ENCODE measurements around the gene MACROH2A1. TPM values are rescaled to one million over a fixed set of nuclear protein-coding genes. Genes with fewer than 3 reads are reported as not detected.

MACROH2A1 gene
- 100 to 1,000 TPM; 135 to 167 TPM for total RNA-seq
- polyA plus RNA-seq (ENCODE audit: insufficient read length in 2 of 2): 100 to 1,000 TPM; 190 to 191 TPM
- long read RNA-seq, donor 1, transcript H2AFY-202 (9 exons, 1,859 nt): major isoform, 13 of 66 reads
- long read RNA-seq, donor 1, transcript H2AFY-217 (9 exons, 2,789 nt): minor isoform, 8 of 66 reads
- long read RNA-seq, donor 1, transcript H2AFY-216 (3 exons, 2,521 nt): minor isoform, 5 of 66 reads
- long read RNA-seq, donor 1, partial matches to known transcripts: 21 of 66 reads
- long read RNA-seq, donor 1, other reads (novel, unspliced or antisense): 15 of 66 reads
- long read RNA-seq, donor 2, full-length matches to known transcripts: 19 of 36 reads
- long read RNA-seq, donor 2, partial matches to known transcripts: 6 of 36 reads
- long read RNA-seq, donor 2, other reads (novel, unspliced or antisense): 11 of 36 reads
- long read RNA-seq, donor 3, full-length matches to known transcripts: 17 of 67 reads
- long read RNA-seq, donor 3, partial matches to known transcripts: 28 of 67 reads
- long read RNA-seq, donor 3, other reads (novel, unspliced or antisense): 22 of 67 reads
- long read RNA-seq, donor 4, full-length matches to known transcripts: 40 of 86 reads
- long read RNA-seq, donor 4, partial matches to known transcripts: 22 of 86 reads
- long read RNA-seq, donor 4, other reads (novel, unspliced or antisense): 24 of 86 reads

- under 1% methylated on average over 107 of the region's 109 CpGs for WGBS (ENCODE audit: insufficient coverage)
- H3K27ac ChIP-seq (ENCODE audit: low read depth, low read length): peak within 1 kb of the TSS; percentile 92
- DNase-seq (ENCODE audit: low read depth in 4 of 6, low spot score in 6 of 6): peak; percentile 62 to 95 (median 82)
- H3K9me3 ChIP-seq (ENCODE audit: control insufficient read depth, insufficient read depth, low read length): no peaks in the 10 kb centered on the region
- no peaks in the 10 kb centered on the region for H3K36me3 ChIP-seq (ENCODE audit: control insufficient read depth, insufficient read depth, low read length)
- H3K27me3 ChIP-seq (ENCODE audit: control insufficient read depth, insufficient read depth, low read length): no peaks in the 10 kb centered on the region
- peaks cover 20% of the 10 kb centered on the region for H3K4me1 ChIP-seq (ENCODE audit: control insufficient read depth, insufficient read depth, low read length)
- peak within 1 kb of the TSS; percentile 75 for H3K4me3 ChIP-seq (ENCODE audit: low read depth, low read length)
Observed at GRCh38 chr5:135398855-135399793, at the start of gene MACROH2A1. Gene MACROH2A1, minus strand, starts transcription at chr5:135399231. Its CDS starts 10,138 bp downstream, at chr5:135389093.

GRCh38 chr5:135448071-135448739, 49.2 kb upstream of the MACROH2A1 start:
- H3K9me3 ChIP-seq (ENCODE audit: control insufficient read depth, insufficient read depth, low read length): no peaks in the 10 kb centered on the region
- WGBS (ENCODE audit: insufficient coverage): 90% methylated on average over 7 of the region's 9 CpGs
- H3K4me1 ChIP-seq (ENCODE audit: control insufficient read depth, insufficient read depth, low read length): peaks cover 30% of the 10 kb centered on the region
- no peaks in the 10 kb centered on the region for H3K27me3 ChIP-seq (ENCODE audit: control insufficient read depth, insufficient read depth, low read length)
- DNase-seq (ENCODE audit: low read depth in 4 of 6, low spot score in 6 of 6): no peak
- no peak overlapping the region for H3K27ac ChIP-seq (ENCODE audit: low read depth, low read length)
- H3K36me3 ChIP-seq (ENCODE audit: control insufficient read depth, insufficient read depth, low read length): no peaks in the 10 kb centered on the region
- no peak overlapping the region for H3K4me3 ChIP-seq (ENCODE audit: low read depth, low read length)

GRCh38 chr5:135447298-135447929, 48.4 kb upstream of the MACROH2A1 start, which contains the start of gene DCANP1:
Gene DCANP1, minus strand, starts transcription at chr5:135447348. Its CDS starts 240 bp downstream, at chr5:135447108.
- Histone ChIP-seq H3K27ac (ENCODE audit: low read depth, low read length) (no peak within 1 kb of the TSS), H3K4me1 (ENCODE audit: control insufficient read depth, insufficient read depth, low read length) (peaks cover 38% of the 10 kb centered on the region), H3K36me3 (ENCODE audit: control insufficient read depth, insufficient read depth, low read length) (no peaks in the 10 kb centered on the region), H3K4me3 (ENCODE audit: low read depth, low read length) (no peak within 1 kb of the TSS), H3K9me3 (ENCODE audit: control insufficient read depth, insufficient read depth, low read length) (no peaks in the 10 kb centered on the region), H3K27me3 (ENCODE audit: control insufficient read depth, insufficient read depth, low read length) (no peaks in the 10 kb centered on the region)
- DNase-seq (ENCODE audit: low read depth in 4 of 6, low spot score in 6 of 6): no peak
- 90% methylated on average over 2 of the region's 5 CpGs for WGBS (ENCODE audit: insufficient coverage)

GRCh38 chr5:135446615-135447014, 47.6 kb upstream of the MACROH2A1 start:
- 89% methylated on average over 7 of the region's 7 CpGs for WGBS (ENCODE audit: insufficient coverage)
- H3K9me3 ChIP-seq (ENCODE audit: control insufficient read depth, insufficient read depth, low read length): no peaks in the 10 kb centered on the region
- H3K4me3 ChIP-seq (ENCODE audit: low read depth, low read length): no peak overlapping the region
- H3K27ac ChIP-seq (ENCODE audit: low read depth, low read length): no peak overlapping the region
- H3K27me3 ChIP-seq (ENCODE audit: control insufficient read depth, insufficient read depth, low read length): no peaks in the 10 kb centered on the region
- DNase-seq (ENCODE audit: low read depth in 4 of 6, low spot score in 6 of 6): no peak
- no peaks in the 10 kb centered on the region for H3K36me3 ChIP-seq (ENCODE audit: control insufficient read depth, insufficient read depth, low read length)
- H3K4me1 ChIP-seq (ENCODE audit: control insufficient read depth, insufficient read depth, low read length): peaks cover 39% of the 10 kb centered on the region

GRCh38 chr5:135446206-135446605, 47.2 kb upstream of the MACROH2A1 start:
- no peaks in the 10 kb centered on the region for H3K36me3 ChIP-seq (ENCODE audit: control insufficient read depth, insufficient read depth, low read length)
- 93% methylated on average over 9 of the region's 9 CpGs for WGBS (ENCODE audit: insufficient coverage)
- no peak for DNase-seq (ENCODE audit: low read depth in 4 of 6, low spot score in 6 of 6)
- no peaks in the 10 kb centered on the region for H3K9me3 ChIP-seq (ENCODE audit: control insufficient read depth, insufficient read depth, low read length)
- H3K27ac ChIP-seq (ENCODE audit: low read depth, low read length): no peak overlapping the region
- no peak overlapping the region for H3K4me3 ChIP-seq (ENCODE audit: low read depth, low read length)
- H3K27me3 ChIP-seq (ENCODE audit: control insufficient read depth, insufficient read depth, low read length): no peaks in the 10 kb centered on the region
- H3K4me1 ChIP-seq (ENCODE audit: control insufficient read depth, insufficient read depth, low read length): peaks cover 39% of the 10 kb centered on the region

DNA sequence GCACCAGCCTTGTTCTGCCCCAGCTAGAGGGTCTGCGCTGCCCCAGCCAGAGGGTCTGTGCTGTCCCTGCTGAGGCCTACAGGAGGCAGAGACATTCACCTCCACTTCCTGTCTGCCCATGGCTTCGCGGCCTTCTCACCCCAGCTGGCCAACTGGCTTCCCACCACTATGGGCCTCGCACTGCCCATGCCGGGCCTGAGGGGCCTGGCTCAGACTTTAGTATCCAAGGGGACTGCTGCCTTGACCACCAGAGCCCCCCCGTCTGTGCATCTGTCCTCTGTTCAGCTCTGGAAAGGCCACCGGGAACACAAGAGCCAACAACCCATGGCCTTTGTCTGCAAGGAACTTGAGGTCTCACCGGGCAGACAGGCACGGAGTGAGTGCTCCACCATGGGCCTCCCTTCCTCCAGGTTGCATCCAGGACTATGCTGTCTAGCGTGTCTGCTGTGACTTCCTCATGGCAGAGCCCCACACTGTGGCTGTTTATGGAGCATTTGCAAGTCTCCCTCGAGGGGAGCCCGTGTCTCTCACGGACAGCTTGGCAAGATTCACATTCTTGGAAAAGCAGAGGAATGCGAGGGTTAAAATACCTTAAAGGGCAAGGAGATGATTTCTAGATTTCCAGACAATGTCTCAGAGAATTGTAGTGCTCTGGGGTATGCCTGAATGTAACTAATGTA, 46.4 kb upstream of the MACROH2A1 start:
- 83% methylated on average over 12 of the region's 14 CpGs for WGBS (ENCODE audit: insufficient coverage)
- no peak for DNase-seq (ENCODE audit: low read depth in 4 of 6, low spot score in 6 of 6)
- H3K4me3 ChIP-seq (ENCODE audit: low read depth, low read length): no peak overlapping the region
- no peaks in the 10 kb centered on the region for H3K36me3 ChIP-seq (ENCODE audit: control insufficient read depth, insufficient read depth, low read length)
- no peaks in the 10 kb centered on the region for H3K9me3 ChIP-seq (ENCODE audit: control insufficient read depth, insufficient read depth, low read length)
- H3K27ac ChIP-seq (ENCODE audit: low read depth, low read length): no peak overlapping the region
- H3K4me1 ChIP-seq (ENCODE audit: control insufficient read depth, insufficient read depth, low read length): peaks cover 34% of the 10 kb centered on the region
- H3K27me3 ChIP-seq (ENCODE audit: control insufficient read depth, insufficient read depth, low read length): no peaks in the 10 kb centered on the region

GRCh38 chr5:135444881-135445280, 45.9 kb upstream of the MACROH2A1 start:
- Histone ChIP-seq H3K4me1 (ENCODE audit: control insufficient read depth, insufficient read depth, low read length) (peaks cover 33% of the 10 kb centered on the region), H3K27me3 (ENCODE audit: control insufficient read depth, insufficient read depth, low read length) (no peaks in the 10 kb centered on the region)

GRCh38 chr5:135444360-135444759, 45.3 kb upstream of the MACROH2A1 start:
- Histone ChIP-seq H3K36me3 (ENCODE audit: control insufficient read depth, insufficient read depth, low read length) (no peaks in the 10 kb centered on the region), H3K27ac (ENCODE audit: low read depth, low read length) (no peak overlapping the region), H3K4me3 (ENCODE audit: low read depth, low read length) (no peak overlapping the region), H3K4me1 (ENCODE audit: control insufficient read depth, insufficient read depth, low read length) (peaks cover 31% of the 10 kb centered on the region), H3K9me3 (ENCODE audit: control insufficient read depth, insufficient read depth, low read length) (no peaks in the 10 kb centered on the region), H3K27me3 (ENCODE audit: control insufficient read depth, insufficient read depth, low read length) (no peaks in the 10 kb centered on the region)
- no peak for DNase-seq (ENCODE audit: low read depth in 4 of 6, low spot score in 6 of 6)
- WGBS (ENCODE audit: insufficient coverage): 79% methylated on average over 13 of the region's 13 CpGs

More at GRCh38 chr5:135444881-135445280, 45.9 kb upstream of the MACROH2A1 start:
- Histone ChIP-seq H3K9me3 (ENCODE audit: control insufficient read depth, insufficient read depth, low read length) (no peaks in the 10 kb centered on the region), H3K36me3 (ENCODE audit: control insufficient read depth, insufficient read depth, low read length) (no peaks in the 10 kb centered on the region), H3K4me3 (ENCODE audit: low read depth, low read length) (no peak overlapping the region), H3K27ac (ENCODE audit: low read depth, low read length) (no peak overlapping the region)
- no peak for DNase-seq (ENCODE audit: low read depth in 4 of 6, low spot score in 6 of 6)
- WGBS (ENCODE audit: insufficient coverage): 88% methylated on average over 5 of the region's 6 CpGs
